ENCODE measurements around the gene HSH2D. TPM values are rescaled to one million over a fixed set of nuclear protein-coding genes. Genes with fewer than 3 reads are reported as not detected.

HSH2D gene
- total and polyA plus RNA-seq, 8 donors = 2.2 to 13.2 (median 4.5) TPM

- Histone ChIP-seq H3K27me3 (peaks cover 0 to 6% (median 0%) of the 10 kb centered on the region in 4 donors), H3K4me1 (peaks cover 0 to 9% (median 9%) of the 10 kb centered on the region in 3 donors), H3K27ac (no peak overlapping the region), H3K36me3 (peaks cover 0 to under 1% (median 0%) of the 10 kb centered on the region in 3 donors), H3K9me3 (no peaks in the 10 kb centered on the region), H3K4me3 (peak overlapping the region; percentile 68 to 96 (median 90))
- DNase-seq (no peak), ATAC-seq (no peak), FAIRE-seq (no peak)
- 38 to 39% methylated on average over 18 of the region's 18 CpGs for WGBS, 2 donors
- no peak for TF ChIP-seq CTCF (IDR thresholded peaks at IDR 0.05)
- intact Hi-C loops (cut with DNase I) = loop anchor here in 2 of 3 donors (5.0 kb wide), 2 partner anchors 142 to 147 kb away; no protein-coding TSS in a partner anchor
Measured at GRCh38 chr19:16184665-16185122, 41.2 kb downstream of the HSH2D start.

GRCh38 chr19:16185123-16185767 lies 41.8 kb downstream of the HSH2D start, which contains the start of gene FAM32A:
Gene FAM32A (plus strand): TSS chr19:16185410. CDS start chr19:16185443, 33 bp downstream.
- Histone ChIP-seq H3K27ac (peak within 1 kb of the TSS; percentile 35 to 59 (median 55)), H3K4me1 (peaks cover 0 to 9% (median 9%) of the 10 kb centered on the region in 3 donors), H3K36me3 (peaks cover 0 to 6% (median 0%) of the 10 kb centered on the region in 3 donors), H3K4me3 (peak within 1 kb of the TSS; percentile 68 to 96 (median 90)), H3K9me3 (no peaks in the 10 kb centered on the region), H3K27me3 (peaks cover 0 to 6% (median 0%) of the 10 kb centered on the region in 4 donors)
- DNase-seq (peak; percentile 95 to 100 (median 99)), ATAC-seq (peak; percentile 97 to 99 (median 98)), FAIRE-seq (peak; percentile 97)
- peak in 2 of 4 donors; percentile 8 to 10 for TF ChIP-seq CTCF (IDR thresholded peaks at IDR 0.05)
- intact Hi-C loops (cut with DNase I) = no loop called here
- WGBS, 2 donors = 0% methylated on average over 39 of the region's 39 CpGs

- Histone ChIP-seq H3K27me3 (peaks cover 0 to 6% (median 0%) of the 10 kb centered on the region in 4 donors), H3K4me1 (peaks cover 0 to 9% (median 9%) of the 10 kb centered on the region in 3 donors), H3K4me3 (peak overlapping the region; percentile 68 to 96 (median 90)), H3K27ac (peak overlapping the region in 3 of 4 donors; percentile 53 to 59 (median 57)), H3K36me3 (peaks cover 0 to 11% (median 0%) of the 10 kb centered on the region in 3 donors), H3K9me3 (no peaks in the 10 kb centered on the region)
- 0 to 1% methylated on average over 20 of the region's 20 CpGs for WGBS, 2 donors
- ATAC-seq = peak in 3 of 4 donors; percentile 21 to 49 (median 44)
- no peak for FAIRE-seq
- no peak for TF ChIP-seq CTCF (IDR thresholded peaks at IDR 0.05)
- DNase-seq = peak in 3 of 6 donors; percentile 33 to 64 (median 34)
- intact Hi-C loops (cut with DNase I) = no loop called here
Measured at GRCh38 chr19:16185768-16186123, 42.3 kb downstream of the HSH2D start.

- Histone ChIP-seq H3K27ac (no peak overlapping the region), H3K27me3 (no peaks in the 10 kb centered on the region), H3K4me3 (no peak overlapping the region), H3K9me3 (no peaks in the 10 kb centered on the region), H3K36me3 (peaks cover 0 to 29% (median 7%) of the 10 kb centered on the region in 3 donors), H3K4me1 (peaks cover 0 to 9% (median 9%) of the 10 kb centered on the region in 3 donors)
- no peak for ATAC-seq
- DNase-seq = no peak
- intact Hi-C loops (cut with DNase I) = no loop called here
- no peak for TF ChIP-seq CTCF (IDR thresholded peaks at IDR 0.05)
- WGBS, 2 donors = 83 to 88% methylated on average over 3 of the region's 3 CpGs
- no peak for FAIRE-seq
Measured at GRCh38 chr19:16188521-16188920, 45.0 kb downstream of the HSH2D start.

GRCh38 chr19:16190198-16190597 lies 46.7 kb downstream of the HSH2D start:
- Histone ChIP-seq H3K4me1 (peaks cover 0 to 9% (median 9%) of the 10 kb centered on the region in 3 donors), H3K27me3 (no peaks in the 10 kb centered on the region), H3K27ac (no peak overlapping the region), H3K36me3 (peaks cover 0 to 29% (median 7%) of the 10 kb centered on the region in 3 donors), H3K9me3 (no peaks in the 10 kb centered on the region), H3K4me3 (no peak overlapping the region)
- FAIRE-seq = no peak
- no peak for DNase-seq
- 86 to 88% methylated on average over 6 of the region's 6 CpGs for WGBS, 2 donors
- intact Hi-C loops (cut with DNase I) = no loop called here
- no peak for ATAC-seq
- no peak for TF ChIP-seq CTCF (IDR thresholded peaks at IDR 0.05)

All from pancreas (tissue), 10 donors.